ENCODE results near the gene FHDC1.

The FHDC1 gene

DNA sequence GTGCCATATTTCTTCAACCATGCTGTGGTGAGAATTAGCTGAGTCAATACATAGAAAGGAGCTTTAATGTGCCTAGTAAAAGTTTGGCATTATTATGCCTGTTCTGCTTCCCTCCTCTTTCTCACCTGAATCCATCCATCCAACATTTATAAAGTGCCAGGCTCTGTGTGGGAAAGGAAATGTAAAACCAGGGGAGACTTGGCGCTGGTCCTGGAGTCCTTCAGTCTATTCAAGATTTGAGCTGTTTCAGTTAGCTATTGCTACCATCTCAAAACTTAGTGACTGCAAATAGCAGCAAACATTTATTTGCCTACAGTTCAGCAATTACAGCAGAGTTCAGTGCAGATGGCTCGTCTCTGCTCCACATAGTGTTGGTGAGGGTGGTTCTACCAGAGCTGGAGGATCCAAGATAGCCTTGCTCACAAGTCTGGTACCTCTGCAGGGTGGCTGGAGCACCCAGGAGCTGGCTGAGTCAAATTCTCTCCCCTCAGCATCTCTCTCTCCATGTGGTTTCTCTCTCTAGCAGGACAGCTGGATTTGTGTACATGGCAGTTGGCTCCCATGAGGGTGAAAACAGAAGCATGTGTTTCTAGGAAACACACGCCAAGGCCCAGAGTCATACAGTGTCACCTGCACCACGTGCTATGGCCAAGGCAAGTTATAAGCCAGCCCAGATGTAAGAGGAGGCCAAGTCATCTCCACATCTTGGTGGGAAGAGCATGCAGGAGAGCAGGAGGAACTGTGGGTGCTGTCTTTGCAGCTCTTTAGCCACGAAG, 77.3 kb downstream of the FHDC1 start:
- no peaks in the 10 kb centered on the region for H3K27me3 Mint-ChIP-seq

GRCh38 chr4:153014460-153014859, 78.3 kb downstream of the FHDC1 start:
- no peaks in the 10 kb centered on the region for H3K9me3 Mint-ChIP-seq (ENCODE audit: low read depth)
- H3K27ac Mint-ChIP-seq = no peak overlapping the region
- no peaks in the 10 kb centered on the region for H3K4me1 Mint-ChIP-seq (ENCODE audit: low read depth)

More for the DNA sequence above, 77.3 kb downstream of the FHDC1 start:
- Mint-ChIP-seq H3K4me3 (no peak overlapping the region), H3K36me3 (no peaks in the 10 kb centered on the region), H3K27ac (no peak overlapping the region), H3K4me1 (ENCODE audit: low read depth) (no peaks in the 10 kb centered on the region), H3K9me3 (ENCODE audit: low read depth) (no peaks in the 10 kb centered on the region)

GRCh38 chr4:153016592-153016991, 80.5 kb downstream of the FHDC1 start:
- H3K9me3 Mint-ChIP-seq (ENCODE audit: low read depth) = no peaks in the 10 kb centered on the region
- no peaks in the 10 kb centered on the region for H3K36me3 Mint-ChIP-seq
- no peaks in the 10 kb centered on the region for H3K4me1 Mint-ChIP-seq (ENCODE audit: low read depth)
- no peaks in the 10 kb centered on the region for H3K27me3 Mint-ChIP-seq
- H3K27ac Mint-ChIP-seq = no peak overlapping the region
- H3K4me3 Mint-ChIP-seq = no peak overlapping the region

More at GRCh38 chr4:153014460-153014859, 78.3 kb downstream of the FHDC1 start:
- Mint-ChIP-seq H3K36me3 (no peaks in the 10 kb centered on the region), H3K4me3 (no peak overlapping the region), H3K27me3 (no peaks in the 10 kb centered on the region)

GRCh38 chr4:153018031-153018430, 81.9 kb downstream of the FHDC1 start:
- no peak overlapping the region for H3K4me3 Mint-ChIP-seq
- H3K4me1 Mint-ChIP-seq (ENCODE audit: low read depth) = no peaks in the 10 kb centered on the region
- H3K36me3 Mint-ChIP-seq = no peaks in the 10 kb centered on the region
- H3K27ac Mint-ChIP-seq = no peak overlapping the region
- H3K27me3 Mint-ChIP-seq = no peaks in the 10 kb centered on the region
- no peaks in the 10 kb centered on the region for H3K9me3 Mint-ChIP-seq (ENCODE audit: low read depth)

- Mint-ChIP-seq H3K27ac (no peak overlapping the region), H3K9me3 (ENCODE audit: low read depth) (no peaks in the 10 kb centered on the region), H3K27me3 (no peaks in the 10 kb centered on the region), H3K4me3 (no peak overlapping the region), H3K4me1 (ENCODE audit: low read depth) (no peaks in the 10 kb centered on the region), H3K36me3 (no peaks in the 10 kb centered on the region)
Observed at GRCh38 chr4:153018684-153019083, 82.6 kb downstream of the FHDC1 start.

DNA sequence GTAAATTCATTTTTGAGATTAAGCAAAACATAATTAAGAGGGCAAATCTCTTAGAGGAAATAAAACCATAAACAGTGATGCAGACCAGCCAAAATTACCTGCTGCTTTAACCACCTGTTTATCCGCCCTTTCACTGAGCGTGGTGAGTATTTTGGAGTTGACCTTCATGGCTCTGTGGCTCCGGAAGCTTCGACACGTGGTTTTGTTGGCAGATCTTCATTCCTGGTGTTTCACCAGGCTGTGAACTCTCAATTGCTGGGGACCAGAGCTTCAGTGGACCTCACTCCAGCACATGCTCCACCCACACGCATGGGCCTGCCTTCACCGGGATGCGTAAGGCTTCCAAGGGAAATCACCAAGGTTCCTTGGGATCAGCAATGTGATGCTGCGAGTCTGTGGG, 83.8 kb downstream of the FHDC1 start:
- no peaks in the 10 kb centered on the region for H3K9me3 Mint-ChIP-seq (ENCODE audit: low read depth)
- no peaks in the 10 kb centered on the region for H3K27me3 Mint-ChIP-seq
- no peak overlapping the region for H3K4me3 Mint-ChIP-seq
- H3K4me1 Mint-ChIP-seq (ENCODE audit: low read depth) = no peaks in the 10 kb centered on the region
- no peak overlapping the region for H3K27ac Mint-ChIP-seq
- H3K36me3 Mint-ChIP-seq = no peaks in the 10 kb centered on the region

GRCh38 chr4:153020457-153020856, 84.3 kb downstream of the FHDC1 start:
- Mint-ChIP-seq H3K9me3 (ENCODE audit: low read depth) (no peaks in the 10 kb centered on the region), H3K4me3 (no peak overlapping the region), H3K36me3 (no peaks in the 10 kb centered on the region), H3K4me1 (ENCODE audit: low read depth) (no peaks in the 10 kb centered on the region), H3K27ac (no peak overlapping the region), H3K27me3 (no peaks in the 10 kb centered on the region)

DNA sequence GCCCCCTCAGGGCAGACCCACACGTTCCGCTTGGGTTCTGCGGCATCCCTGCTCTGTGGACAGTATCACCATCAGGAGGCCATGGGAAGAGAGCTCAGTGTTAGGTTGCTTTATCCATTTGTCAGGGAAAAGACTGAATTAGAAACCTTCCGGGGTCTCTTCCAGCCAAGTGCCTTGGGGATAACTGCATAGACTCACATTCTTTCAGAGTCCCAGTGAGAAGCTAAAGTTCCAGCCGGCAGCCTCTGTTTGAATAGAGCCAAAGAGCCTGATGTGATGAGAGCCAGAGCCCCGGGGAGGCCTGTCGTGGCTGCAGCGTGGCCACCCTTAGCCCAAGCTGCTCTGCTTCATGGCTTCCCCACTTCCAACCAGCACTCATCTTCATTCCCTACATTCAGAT, 85.2 kb downstream of the FHDC1 start:
- Mint-ChIP-seq H3K36me3 (no peaks in the 10 kb centered on the region), H3K27ac (no peak overlapping the region), H3K4me1 (ENCODE audit: low read depth) (no peaks in the 10 kb centered on the region), H3K4me3 (no peak overlapping the region), H3K9me3 (ENCODE audit: low read depth) (no peaks in the 10 kb centered on the region), H3K27me3 (no peaks in the 10 kb centered on the region)

DNA sequence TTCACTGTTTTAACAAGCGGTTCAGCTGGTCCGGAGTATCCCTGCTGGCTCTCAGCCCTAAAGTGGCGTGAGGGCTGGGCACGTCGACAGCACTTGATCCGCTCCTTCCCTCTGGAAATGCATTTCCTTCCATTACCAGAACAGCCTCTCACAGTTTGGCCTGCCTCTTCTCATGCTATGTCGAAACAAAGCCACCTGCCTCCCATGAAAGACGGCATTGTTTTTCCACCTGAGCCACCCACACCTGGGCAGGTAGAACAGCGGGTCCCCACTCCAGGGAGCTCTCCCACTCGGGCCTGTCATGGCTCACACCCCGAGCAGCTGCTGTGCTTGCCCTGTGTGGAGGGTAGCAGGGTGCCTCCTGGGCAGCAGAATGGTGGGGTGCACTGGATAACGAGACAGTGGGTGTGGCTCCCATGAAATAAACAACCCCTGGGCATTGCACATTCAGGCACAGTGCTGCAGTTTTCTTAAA, 86.2 kb downstream of the FHDC1 start:
- Mint-ChIP-seq H3K27me3 (no peaks in the 10 kb centered on the region), H3K4me1 (ENCODE audit: low read depth) (no peaks in the 10 kb centered on the region), H3K27ac (no peak overlapping the region)

DNA sequence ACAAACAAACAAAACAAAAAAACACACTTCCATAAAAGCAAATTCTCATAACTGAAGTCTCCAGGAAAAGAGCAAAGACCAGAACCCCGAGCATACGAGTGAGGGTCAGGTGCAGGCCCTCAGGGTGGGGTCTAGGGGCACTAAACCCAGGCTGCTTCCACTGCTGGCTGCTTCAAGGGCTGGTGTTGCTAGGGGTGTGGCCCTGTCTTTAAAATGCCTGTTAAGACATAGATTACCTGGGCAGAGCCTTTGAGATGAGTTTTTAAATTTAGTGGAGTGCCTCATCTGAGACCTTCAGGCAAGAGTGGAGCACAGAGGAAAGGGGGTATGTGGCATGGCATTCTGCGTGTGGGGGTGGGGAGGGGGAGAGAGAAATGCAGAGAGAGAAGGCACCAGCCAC, 87.0 kb downstream of the FHDC1 start:
- Mint-ChIP-seq H3K9me3 (ENCODE audit: low read depth) (no peaks in the 10 kb centered on the region), H3K27me3 (no peaks in the 10 kb centered on the region), H3K4me3 (no peak overlapping the region), H3K36me3 (no peaks in the 10 kb centered on the region), H3K4me1 (ENCODE audit: low read depth) (no peaks in the 10 kb centered on the region), H3K27ac (no peak overlapping the region)

More for the DNA sequence above, 86.2 kb downstream of the FHDC1 start:
- Mint-ChIP-seq H3K4me3 (no peak overlapping the region), H3K9me3 (ENCODE audit: low read depth) (no peaks in the 10 kb centered on the region), H3K36me3 (no peaks in the 10 kb centered on the region)

DNA sequence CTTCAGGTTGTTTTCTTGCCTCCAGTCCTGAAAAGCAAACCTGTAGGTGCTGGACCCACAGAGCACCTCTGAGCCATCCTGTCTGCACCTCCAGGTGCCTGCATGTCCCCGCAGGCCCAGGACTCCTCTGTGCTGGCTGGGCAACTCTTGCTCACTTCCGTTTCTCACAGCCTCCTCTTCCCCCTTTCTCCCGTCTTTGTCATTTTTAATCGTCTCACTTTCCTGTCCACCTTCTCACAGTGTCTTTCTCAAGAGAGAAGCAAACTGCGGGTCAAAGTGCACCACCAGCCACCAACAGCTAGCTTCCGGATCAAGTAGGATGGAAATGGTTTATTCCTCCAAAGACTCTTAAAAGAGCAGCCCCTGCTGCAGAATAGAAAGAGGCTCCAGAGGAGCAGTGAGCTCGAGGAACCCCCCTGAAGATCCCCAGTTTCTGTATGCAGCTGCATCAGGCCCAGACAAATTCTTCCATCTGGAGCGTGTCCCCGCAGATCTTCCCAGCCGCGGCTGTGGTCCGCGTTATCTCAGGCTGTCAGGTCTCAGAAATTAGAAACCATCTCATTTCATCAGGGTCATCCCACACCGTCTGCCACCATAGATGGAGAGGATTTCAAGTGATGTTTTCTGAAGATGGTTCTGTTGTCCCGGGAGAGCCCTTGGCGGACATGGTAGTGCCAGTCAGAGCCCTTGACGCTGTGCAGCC, 87.7 kb downstream of the FHDC1 start:
- Mint-ChIP-seq H3K9me3 (ENCODE audit: low read depth) (peaks cover 2% of the 10 kb centered on the region), H3K27me3 (no peaks in the 10 kb centered on the region), H3K4me1 (ENCODE audit: low read depth) (no peaks in the 10 kb centered on the region), H3K36me3 (peaks cover 1% of the 10 kb centered on the region), H3K27ac (no peak overlapping the region), H3K4me3 (no peak overlapping the region)

DNA sequence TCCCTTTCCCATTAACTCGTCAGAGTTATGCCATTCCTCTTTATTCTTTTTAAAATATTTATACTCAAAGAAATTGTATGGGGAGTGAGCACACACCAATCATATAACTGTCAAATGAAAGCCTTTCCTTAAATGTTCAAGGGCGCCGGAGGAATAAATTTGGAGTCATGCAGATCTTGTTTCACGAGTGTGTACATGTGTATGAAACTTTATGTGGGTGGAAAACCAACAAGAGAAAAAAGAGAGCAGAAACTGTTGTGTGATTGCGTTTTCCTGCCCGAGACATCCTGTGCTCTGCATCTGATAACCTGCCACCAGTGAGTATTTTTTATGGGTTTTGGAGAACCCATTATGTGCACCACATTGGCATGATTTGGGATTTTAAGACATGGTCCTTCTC, 88.3 kb downstream of the FHDC1 start:
- Mint-ChIP-seq H3K4me1 (ENCODE audit: low read depth) (no peaks in the 10 kb centered on the region), H3K9me3 (ENCODE audit: low read depth) (peaks cover 7% of the 10 kb centered on the region), H3K36me3 (peaks cover 7% of the 10 kb centered on the region), H3K27me3 (no peaks in the 10 kb centered on the region), H3K27ac (no peak overlapping the region), H3K4me3 (no peak overlapping the region)

- Mint-ChIP-seq H3K27me3 (peaks cover 3% of the 10 kb centered on the region), H3K4me3 (no peak overlapping the region), H3K4me1 (ENCODE audit: low read depth) (no peaks in the 10 kb centered on the region), H3K9me3 (ENCODE audit: low read depth) (peaks cover 16% of the 10 kb centered on the region), H3K36me3 (peaks cover 11% of the 10 kb centered on the region), H3K27ac (no peak overlapping the region)
Observed at GRCh38 chr4:153025406-153025805, 89.3 kb downstream of the FHDC1 start.

- Mint-ChIP-seq H3K27ac (no peak overlapping the region), H3K9me3 (ENCODE audit: low read depth) (peaks cover 22% of the 10 kb centered on the region), H3K4me1 (ENCODE audit: low read depth) (no peaks in the 10 kb centered on the region)
Observed at GRCh38 chr4:153026591-153027346, 90.6 kb downstream of the FHDC1 start.

GRCh38 chr4:153027866-153028265, 91.7 kb downstream of the FHDC1 start:
- peaks cover 3% of the 10 kb centered on the region for H3K27me3 Mint-ChIP-seq
- peaks cover 22% of the 10 kb centered on the region for H3K9me3 Mint-ChIP-seq (ENCODE audit: low read depth)
- no peak overlapping the region for H3K27ac Mint-ChIP-seq
- H3K4me1 Mint-ChIP-seq (ENCODE audit: low read depth) = no peaks in the 10 kb centered on the region
- H3K4me3 Mint-ChIP-seq = no peak overlapping the region
- H3K36me3 Mint-ChIP-seq = peaks cover 12% of the 10 kb centered on the region

More at GRCh38 chr4:153026591-153027346, 90.6 kb downstream of the FHDC1 start:
- Mint-ChIP-seq H3K36me3 (peaks cover 12% of the 10 kb centered on the region), H3K4me3 (no peak overlapping the region), H3K27me3 (peaks cover 3% of the 10 kb centered on the region)
